ENCODE results near the gene ARHGAP19.
A peak's percentile ranks its signal among the peaks of the same experiment; 100 is the strongest.

The ARHGAP19 gene

DNA sequence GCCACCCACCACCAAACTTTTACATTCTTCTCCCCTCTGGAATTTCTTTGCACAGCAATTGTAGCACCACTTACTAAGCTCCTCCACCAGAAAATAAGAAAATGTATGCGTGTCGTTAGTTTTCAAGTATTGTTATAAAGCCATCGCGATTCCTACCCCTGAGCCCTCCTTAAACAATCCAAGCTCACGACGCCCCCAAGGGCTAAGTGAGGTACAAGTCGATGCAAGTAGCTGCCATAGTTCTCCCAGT is 40.8 kb upstream of the ARHGAP19 start:
- H3K36me3 ChIP-seq (ENCODE audit: control insufficient read depth in 2 of 2, insufficient read depth in 1 of 2, low read length in 2 of 2), result peaks cover 3 to 12% of the 10 kb centered on the region in 2 experiments; a peak in 2 of 3 replicates
- H3K9me3 ChIP-seq (ENCODE audit: control insufficient read depth, insufficient read depth, low read depth, low read length), result no peaks in the 10 kb centered on the region
- H3K27ac ChIP-seq (ENCODE audit: extremely low read depth, low read depth, low read length), result peak overlapping the region; percentile 99; the same call in 1 of the 2 replicates
- CTCF ChIA-PET, result interaction anchor here (0.5 to 4.0 kb wide), 11 partner anchors 11 to 368 kb away, joined by 3 to 40 read pairs (median 3); partner anchors contain the start of gene FRAT1
- peaks cover 25% of the 10 kb centered on the region for H3K4me1 ChIP-seq (ENCODE audit: control insufficient read depth, insufficient read depth, low read length)
- POLR2A ChIA-PET, result interaction anchor here (1.3 to 5.3 kb wide), 5 partner anchors 11 to 67 kb away, joined by 3 to 27 read pairs (median 18); partner anchors contain the start of genes ARHGAP19, FRAT1 and RRP12
- peak overlapping the region; percentile 66 for H3K4me3 ChIP-seq (ENCODE audit: low read depth, low read length)
- TF ChIP-seq ZNF571 (tag by site-specific recombination; IDR thresholded peaks at IDR 0.05), result no peak
- TF ChIP-seq, protein P1, sequence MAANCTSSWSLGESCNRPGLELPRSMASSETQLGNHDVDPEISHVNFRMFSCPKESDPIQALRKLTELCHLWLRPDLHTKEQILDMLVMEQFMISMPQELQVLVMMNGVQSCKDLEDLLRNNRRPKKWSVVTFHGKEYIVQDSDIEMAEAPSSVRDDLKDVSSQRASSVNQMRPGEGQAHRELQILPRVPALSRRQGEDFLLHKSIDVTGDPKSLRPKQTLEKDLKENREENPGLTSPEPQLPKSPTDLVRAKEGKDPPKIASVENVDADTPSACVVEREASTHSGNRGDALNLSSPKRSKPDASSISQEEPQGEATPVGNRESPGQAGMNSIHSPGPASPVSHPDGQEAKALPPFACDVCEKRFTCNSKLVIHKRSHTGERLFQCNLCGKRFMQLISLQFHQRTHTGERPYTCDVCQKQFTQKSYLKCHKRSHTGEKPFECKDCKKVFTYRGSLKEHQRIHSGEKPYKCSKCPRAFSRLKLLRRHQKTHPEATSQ (tag by site-specific recombination; IDR thresholded peaks at IDR 0.05), result no peak
- TF ChIP-seq ZNF426 (tag by site-specific recombination; IDR thresholded peaks at IDR 0.05), result no peak
- TF ChIP-seq, protein P2, sequence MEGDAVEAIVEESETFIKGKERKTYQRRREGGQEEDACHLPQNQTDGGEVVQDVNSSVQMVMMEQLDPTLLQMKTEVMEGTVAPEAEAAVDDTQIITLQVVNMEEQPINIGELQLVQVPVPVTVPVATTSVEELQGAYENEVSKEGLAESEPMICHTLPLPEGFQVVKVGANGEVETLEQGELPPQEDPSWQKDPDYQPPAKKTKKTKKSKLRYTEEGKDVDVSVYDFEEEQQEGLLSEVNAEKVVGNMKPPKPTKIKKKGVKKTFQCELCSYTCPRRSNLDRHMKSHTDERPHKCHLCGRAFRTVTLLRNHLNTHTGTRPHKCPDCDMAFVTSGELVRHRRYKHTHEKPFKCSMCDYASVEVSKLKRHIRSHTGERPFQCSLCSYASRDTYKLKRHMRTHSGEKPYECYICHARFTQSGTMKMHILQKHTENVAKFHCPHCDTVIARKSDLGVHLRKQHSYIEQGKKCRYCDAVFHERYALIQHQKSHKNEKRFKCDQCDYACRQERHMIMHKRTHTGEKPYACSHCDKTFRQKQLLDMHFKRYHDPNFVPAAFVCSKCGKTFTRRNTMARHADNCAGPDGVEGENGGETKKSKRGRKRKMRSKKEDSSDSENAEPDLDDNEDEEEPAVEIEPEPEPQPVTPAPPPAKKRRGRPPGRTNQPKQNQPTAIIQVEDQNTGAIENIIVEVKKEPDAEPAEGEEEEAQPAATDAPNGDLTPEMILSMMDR (tag by site-specific recombination; IDR thresholded peaks at IDR 0.05), result peak; percentile 20; the same call in 1 of the 2 replicates
- no peak for TF ChIP-seq MZF1 (tag by site-specific recombination; IDR thresholded peaks at IDR 0.05; ENCODE audit: borderline replicate concordance)
- TF ChIP-seq, protein P3, sequence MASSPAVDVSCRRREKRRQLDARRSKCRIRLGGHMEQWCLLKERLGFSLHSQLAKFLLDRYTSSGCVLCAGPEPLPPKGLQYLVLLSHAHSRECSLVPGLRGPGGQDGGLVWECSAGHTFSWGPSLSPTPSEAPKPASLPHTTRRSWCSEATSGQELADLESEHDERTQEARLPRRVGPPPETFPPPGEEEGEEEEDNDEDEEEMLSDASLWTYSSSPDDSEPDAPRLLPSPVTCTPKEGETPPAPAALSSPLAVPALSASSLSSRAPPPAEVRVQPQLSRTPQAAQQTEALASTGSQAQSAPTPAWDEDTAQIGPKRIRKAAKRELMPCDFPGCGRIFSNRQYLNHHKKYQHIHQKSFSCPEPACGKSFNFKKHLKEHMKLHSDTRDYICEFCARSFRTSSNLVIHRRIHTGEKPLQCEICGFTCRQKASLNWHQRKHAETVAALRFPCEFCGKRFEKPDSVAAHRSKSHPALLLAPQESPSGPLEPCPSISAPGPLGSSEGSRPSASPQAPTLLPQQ (tag by site-specific recombination; IDR thresholded peaks at IDR 0.05), result peak; percentile 96
- no peak for TF ChIP-seq BCL11B (tag by site-specific recombination; IDR thresholded peaks at IDR 0.05; ENCODE audit: low read depth)
- no peak for TF ChIP-seq ZNF114 (tag by site-specific recombination; IDR thresholded peaks at IDR 0.05)
- TF ChIP-seq ZNF394 (tag by site-specific recombination; IDR thresholded peaks at IDR 0.05; ENCODE audit: borderline replicate concordance), result no peak
- no peak for TF ChIP-seq ZNF274 (IDR thresholded peaks at IDR 0.05; ENCODE audit: low read length)
- no peak for TF ChIP-seq ZNF274 (tag by site-specific recombination; IDR thresholded peaks at IDR 0.05; ENCODE audit: borderline replicate concordance)
- no peak for TF ChIP-seq ZBTB21 (tag by site-specific recombination; IDR thresholded peaks at IDR 0.05)
- TF ChIP-seq ZNF132 (tag by site-specific recombination; IDR thresholded peaks at IDR 0.05; ENCODE audit: borderline replicate concordance), result no peak
- no peak for TF ChIP-seq ZNF37A (tag by site-specific recombination; IDR thresholded peaks at IDR 0.05)
- TF ChIP-seq ZNF561 (tag by site-specific recombination; IDR thresholded peaks at IDR 0.05; ENCODE audit: borderline replicate concordance), result no peak
- no peak for TF ChIP-seq ZNF623 (tag by site-specific recombination; IDR thresholded peaks at IDR 0.05)
- no peak for TF ChIP-seq ZNF341 (tag by site-specific recombination; IDR thresholded peaks at IDR 0.05; ENCODE audit: low read depth)
- TF ChIP-seq ZNF621 (tag by site-specific recombination; IDR thresholded peaks at IDR 0.05), result no peak
- TF ChIP-seq, protein P4, sequence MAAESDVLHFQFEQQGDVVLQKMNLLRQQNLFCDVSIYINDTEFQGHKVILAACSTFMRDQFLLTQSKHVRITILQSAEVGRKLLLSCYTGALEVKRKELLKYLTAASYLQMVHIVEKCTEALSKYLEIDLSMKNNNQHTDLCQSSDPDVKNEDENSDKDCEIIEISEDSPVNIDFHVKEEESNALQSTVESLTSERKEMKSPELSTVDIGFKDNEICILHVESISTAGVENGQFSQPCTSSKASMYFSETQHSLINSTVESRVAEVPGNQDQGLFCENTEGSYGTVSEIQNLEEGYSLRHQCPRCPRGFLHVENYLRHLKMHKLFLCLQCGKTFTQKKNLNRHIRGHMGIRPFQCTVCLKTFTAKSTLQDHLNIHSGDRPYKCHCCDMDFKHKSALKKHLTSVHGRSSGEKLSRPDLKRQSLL (tag by site-specific recombination; IDR thresholded peaks at IDR 0.05), result no peak
- no peak for TF ChIP-seq ZNF549 (tag by site-specific recombination; IDR thresholded peaks at IDR 0.05)
- TF ChIP-seq ZNF155 (tag by site-specific recombination; IDR thresholded peaks at IDR 0.05), result no peak
- TF ChIP-seq EGR2 (tag by site-specific recombination; IDR thresholded peaks at IDR 0.05; ENCODE audit: low read depth), result 0 out of 2 replicates have a peak, but pooled peaks have one; percentile 4
- TF ChIP-seq, protein P5, sequence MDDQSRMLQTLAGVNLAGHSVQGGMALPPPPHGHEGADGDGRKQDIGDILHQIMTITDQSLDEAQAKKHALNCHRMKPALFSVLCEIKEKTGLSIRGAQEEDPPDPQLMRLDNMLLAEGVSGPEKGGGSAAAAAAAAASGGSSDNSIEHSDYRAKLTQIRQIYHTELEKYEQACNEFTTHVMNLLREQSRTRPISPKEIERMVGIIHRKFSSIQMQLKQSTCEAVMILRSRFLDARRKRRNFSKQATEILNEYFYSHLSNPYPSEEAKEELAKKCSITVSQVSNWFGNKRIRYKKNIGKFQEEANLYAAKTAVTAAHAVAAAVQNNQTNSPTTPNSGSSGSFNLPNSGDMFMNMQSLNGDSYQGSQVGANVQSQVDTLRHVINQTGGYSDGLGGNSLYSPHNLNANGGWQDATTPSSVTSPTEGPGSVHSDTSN (CRISPR knock-in tag; IDR thresholded peaks at IDR 0.05), result no peak
- TF ChIP-seq REPIN1 (tag by site-specific recombination; IDR thresholded peaks at IDR 0.05; ENCODE audit: low read depth), result no peak
- no peak for TF ChIP-seq ZNF544 (tag by site-specific recombination; IDR thresholded peaks at IDR 0.05)
- TF ChIP-seq, protein P6, sequence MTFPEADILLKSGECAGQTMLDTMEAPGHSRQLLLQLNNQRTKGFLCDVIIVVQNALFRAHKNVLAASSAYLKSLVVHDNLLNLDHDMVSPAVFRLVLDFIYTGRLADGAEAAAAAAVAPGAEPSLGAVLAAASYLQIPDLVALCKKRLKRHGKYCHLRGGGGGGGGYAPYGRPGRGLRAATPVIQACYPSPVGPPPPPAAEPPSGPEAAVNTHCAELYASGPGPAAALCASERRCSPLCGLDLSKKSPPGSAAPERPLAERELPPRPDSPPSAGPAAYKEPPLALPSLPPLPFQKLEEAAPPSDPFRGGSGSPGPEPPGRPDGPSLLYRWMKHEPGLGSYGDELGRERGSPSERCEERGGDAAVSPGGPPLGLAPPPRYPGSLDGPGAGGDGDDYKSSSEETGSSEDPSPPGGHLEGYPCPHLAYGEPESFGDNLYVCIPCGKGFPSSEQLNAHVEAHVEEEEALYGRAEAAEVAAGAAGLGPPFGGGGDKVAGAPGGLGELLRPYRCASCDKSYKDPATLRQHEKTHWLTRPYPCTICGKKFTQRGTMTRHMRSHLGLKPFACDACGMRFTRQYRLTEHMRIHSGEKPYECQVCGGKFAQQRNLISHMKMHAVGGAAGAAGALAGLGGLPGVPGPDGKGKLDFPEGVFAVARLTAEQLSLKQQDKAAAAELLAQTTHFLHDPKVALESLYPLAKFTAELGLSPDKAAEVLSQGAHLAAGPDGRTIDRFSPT (tag by site-specific recombination; IDR thresholded peaks at IDR 0.05), result peak; percentile 58; the same call in 1 of the 2 replicates
- TF ChIP-seq, protein P7, sequence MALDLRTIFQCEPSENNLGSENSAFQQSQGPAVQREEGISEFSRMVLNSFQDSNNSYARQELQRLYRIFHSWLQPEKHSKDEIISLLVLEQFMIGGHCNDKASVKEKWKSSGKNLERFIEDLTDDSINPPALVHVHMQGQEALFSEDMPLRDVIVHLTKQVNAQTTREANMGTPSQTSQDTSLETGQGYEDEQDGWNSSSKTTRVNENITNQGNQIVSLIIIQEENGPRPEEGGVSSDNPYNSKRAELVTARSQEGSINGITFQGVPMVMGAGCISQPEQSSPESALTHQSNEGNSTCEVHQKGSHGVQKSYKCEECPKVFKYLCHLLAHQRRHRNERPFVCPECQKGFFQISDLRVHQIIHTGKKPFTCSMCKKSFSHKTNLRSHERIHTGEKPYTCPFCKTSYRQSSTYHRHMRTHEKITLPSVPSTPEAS (tag by site-specific recombination; IDR thresholded peaks at IDR 0.05), result no peak
- TF ChIP-seq ZFP69B (tag by site-specific recombination; IDR thresholded peaks at IDR 0.05), result peak; percentile 89; the same call in 1 of the 2 replicates
- no peak for TF ChIP-seq SP2 (tag by site-specific recombination; IDR thresholded peaks at IDR 0.05)
